SU-DHL-6 (cell line): ENCODE measurements around the gene LRRC75A.

Experiments
- H2AFZ ChIP-seq: fragments of 200-600 bp; sonication (generic); 2 replicates; pipeline ENCODE4 v1.6.1; 2014; ENCODE audit warnings: low read depth, mild to moderate bottlenecking, moderate library complexity, mixed read lengths, antibody characterized with exemption, low read length; ENCODE audit not compliant: severe bottlenecking
- H3F3A ChIP-seq: fragments of 200-600 bp; shearing (Covaris generic); 2 replicates; pipeline ENCODE4 v1.6.0; 2016; ENCODE audit warnings: antibody characterized with exemption, mild to moderate bottlenecking; ENCODE audit not compliant: insufficient read depth
- H3K27ac ChIP-seq: fragments of 200-600 bp; sonication (generic); 2 replicates; pipeline ENCODE4 v1.5.1; 2016; ENCODE audit warnings: low read depth, mild to moderate bottlenecking, low read length, moderate library complexity, mixed read lengths
- H3K27me3 ChIP-seq: fragments of 200-600 bp; sonication (generic), shearing (Covaris generic); 2 replicates; pipeline ENCODE4 v1.6.0; 2014; ENCODE audit warnings: mild to moderate bottlenecking, low read length
- H3K36me3 ChIP-seq: fragments of 200-600 bp; sonication (generic); 2 replicates; pipeline ENCODE4 v1.6.1; 2014; ENCODE audit warnings: mild to moderate bottlenecking, low read length, mixed read lengths
- H3K4me2 ChIP-seq: fragments of 300-600, 200-600 bp; shearing (Covaris generic), sonication (generic); 2 replicates; pipeline ENCODE4 v1.6.0; 2014; ENCODE audit warnings: low read length, low read depth, mild to moderate bottlenecking; ENCODE audit not compliant: poor library complexity, severe bottlenecking
- H3K4me3 ChIP-seq: fragments of 200-600 bp; sonication (generic); 2 replicates; pipeline ENCODE4 v1.5.1; 2014; ENCODE audit warnings: antibody characterized with exemption, low read length, mild to moderate bottlenecking, mixed read lengths; ENCODE audit not compliant: insufficient read depth, poor library complexity, severe bottlenecking
- H3K79me2 ChIP-seq: fragments of 200-600 bp; sonication (generic); 2 replicates; pipeline ENCODE4 v1.6.1; 2014; ENCODE audit warnings: mild to moderate bottlenecking, low read length, moderate library complexity; ENCODE audit not compliant: insufficient read depth
- H3K9ac ChIP-seq: fragments of 200-600 bp; sonication (generic); 2 replicates; pipeline ENCODE4 v1.7.0; 2014; ENCODE audit warnings: mild to moderate bottlenecking, low read length
- H3K9me2 ChIP-seq: fragments of 200-600 bp; sonication (generic); replicated peaks from 2 replicates; pipeline ENCODE4 v1.6.1; 2014; ENCODE audit warnings: low read length; ENCODE audit not compliant: insufficient read depth
- H3K9me3 ChIP-seq: fragments of 200-600 bp; sonication (generic); 2 replicates; pipeline ENCODE4 v1.6.1; 2014; ENCODE audit warnings: low read length, mixed read lengths; ENCODE audit not compliant: insufficient read depth
- H4K20me1 ChIP-seq: fragments of 200-600 bp; sonication (generic); 2 replicates; pipeline ENCODE4 v1.6.1; 2014; ENCODE audit warnings: low read depth, mild to moderate bottlenecking, antibody characterized with exemption, low read length, moderate library complexity, mixed read lengths
- EZH2phosphoT487 ChIP-seq: fragments of 200-600 bp; sonication (generic), shearing (Covaris generic); conservative IDR thresholded peaks from 2 replicates; pipeline ENCODE4 v1.6.1; 2018; ENCODE audit warnings: mild to moderate bottlenecking, antibody characterized with exemption, low read length, moderate library complexity, mixed read lengths
- TF ChIP-seq, protein P1 (sequence below): fragments of 200-600 bp; sonication (generic); IDR thresholded peaks from one replicate; pipeline ENCODE4 v1.5.1; 2017; ENCODE audit warnings: antibody characterized with exemption, mild to moderate bottlenecking, low read length, moderate library complexity; ENCODE audit not compliant: insufficient read depth, poor library complexity, severe bottlenecking

LRRC75A gene

DNA sequence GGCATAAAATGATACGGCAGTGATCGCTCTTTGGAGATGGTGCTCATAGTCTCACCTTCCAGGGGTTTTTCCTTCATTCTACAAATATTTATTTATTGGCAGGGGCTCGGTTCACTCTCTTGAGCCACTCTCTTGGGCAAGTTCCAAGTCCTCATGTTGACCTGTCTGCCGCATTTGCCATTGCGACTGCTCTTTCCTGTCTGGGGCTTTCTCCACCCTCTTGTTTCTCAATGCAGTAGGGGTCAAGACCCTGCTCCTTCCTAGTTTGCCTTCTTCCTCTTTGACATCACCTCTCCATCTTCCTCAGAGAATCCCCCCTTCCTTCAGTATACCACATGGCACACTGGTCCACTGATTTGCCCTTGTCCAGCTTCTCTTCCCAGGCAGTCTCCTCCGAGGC is 21.9 kb upstream of the LRRC75A start:
- H3K36me3 ChIP-seq = no peaks in the 10 kb centered on the region
- H4K20me1 ChIP-seq = no peaks in the 10 kb centered on the region
- H3K27me3 ChIP-seq = no peaks in the 10 kb centered on the region
- H3K27ac ChIP-seq = no peak overlapping the region
- H3K9me2 ChIP-seq = no peaks in the 10 kb centered on the region
- TF ChIP-seq EZH2phosphoT487 = no peak
- TF ChIP-seq, protein P1, sequence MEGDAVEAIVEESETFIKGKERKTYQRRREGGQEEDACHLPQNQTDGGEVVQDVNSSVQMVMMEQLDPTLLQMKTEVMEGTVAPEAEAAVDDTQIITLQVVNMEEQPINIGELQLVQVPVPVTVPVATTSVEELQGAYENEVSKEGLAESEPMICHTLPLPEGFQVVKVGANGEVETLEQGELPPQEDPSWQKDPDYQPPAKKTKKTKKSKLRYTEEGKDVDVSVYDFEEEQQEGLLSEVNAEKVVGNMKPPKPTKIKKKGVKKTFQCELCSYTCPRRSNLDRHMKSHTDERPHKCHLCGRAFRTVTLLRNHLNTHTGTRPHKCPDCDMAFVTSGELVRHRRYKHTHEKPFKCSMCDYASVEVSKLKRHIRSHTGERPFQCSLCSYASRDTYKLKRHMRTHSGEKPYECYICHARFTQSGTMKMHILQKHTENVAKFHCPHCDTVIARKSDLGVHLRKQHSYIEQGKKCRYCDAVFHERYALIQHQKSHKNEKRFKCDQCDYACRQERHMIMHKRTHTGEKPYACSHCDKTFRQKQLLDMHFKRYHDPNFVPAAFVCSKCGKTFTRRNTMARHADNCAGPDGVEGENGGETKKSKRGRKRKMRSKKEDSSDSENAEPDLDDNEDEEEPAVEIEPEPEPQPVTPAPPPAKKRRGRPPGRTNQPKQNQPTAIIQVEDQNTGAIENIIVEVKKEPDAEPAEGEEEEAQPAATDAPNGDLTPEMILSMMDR = no peak
- no peaks in the 10 kb centered on the region for H3K79me2 ChIP-seq
- H2AFZ ChIP-seq = no peak overlapping the region
- H3F3A ChIP-seq = no peaks in the 10 kb centered on the region
- H3K4me3 ChIP-seq = no peak overlapping the region
- no peak overlapping the region for H3K9ac ChIP-seq
- H3K9me3 ChIP-seq = no peaks in the 10 kb centered on the region
- no peak overlapping the region for H3K4me2 ChIP-seq

GRCh38 chr17:16512011-16512410 is 20.0 kb upstream of the LRRC75A start:
- Histone ChIP-seq H3K9me3 (no peaks in the 10 kb centered on the region), H3K4me3 (no peak overlapping the region), H3K4me2 (no peak overlapping the region), H3K79me2 (no peaks in the 10 kb centered on the region), H4K20me1 (no peaks in the 10 kb centered on the region), H3K36me3 (no peaks in the 10 kb centered on the region), H2AFZ (no peak overlapping the region), H3K27me3 (no peaks in the 10 kb centered on the region), H3K9me2 (no peaks in the 10 kb centered on the region), H3F3A (no peaks in the 10 kb centered on the region), H3K27ac (no peak overlapping the region), H3K9ac (no peak overlapping the region)
- TF ChIP-seq, protein P1 = no peak
- no peak for TF ChIP-seq EZH2phosphoT487

DNA sequence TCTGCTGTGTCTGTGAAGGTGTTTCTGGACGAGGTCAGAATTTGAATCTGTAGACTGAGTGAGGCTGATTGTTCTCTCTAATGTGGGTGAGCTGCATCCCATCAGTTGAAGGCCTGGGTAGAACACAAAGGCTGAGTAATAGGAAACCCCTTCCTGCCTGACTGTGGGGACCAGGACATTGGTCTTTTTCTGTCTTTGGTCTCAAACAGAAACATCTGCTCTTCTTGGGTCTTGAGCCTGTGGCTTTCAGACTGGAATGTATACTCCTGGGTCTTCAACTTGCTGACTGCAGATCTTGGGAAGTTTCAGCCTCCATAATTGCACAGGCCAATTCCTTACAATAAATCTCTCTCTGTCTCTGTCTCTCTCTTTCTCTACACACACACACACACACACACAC is 19.6 kb upstream of the LRRC75A start:
- no peak overlapping the region for H3K4me2 ChIP-seq
- H3K4me3 ChIP-seq = no peak overlapping the region
- H3K27ac ChIP-seq = no peak overlapping the region
- no peaks in the 10 kb centered on the region for H3F3A ChIP-seq
- no peaks in the 10 kb centered on the region for H3K9me3 ChIP-seq
- no peak overlapping the region for H2AFZ ChIP-seq
- TF ChIP-seq, protein P1 = no peak
- no peak for TF ChIP-seq EZH2phosphoT487
- H3K27me3 ChIP-seq = no peaks in the 10 kb centered on the region
- no peaks in the 10 kb centered on the region for H3K9me2 ChIP-seq
- H3K36me3 ChIP-seq = no peaks in the 10 kb centered on the region
- no peaks in the 10 kb centered on the region for H3K79me2 ChIP-seq
- H3K9ac ChIP-seq = no peak overlapping the region
- no peaks in the 10 kb centered on the region for H4K20me1 ChIP-seq
